Activated CD4-positive, alpha-beta T cell treated with anti-CD3 and anti-CD28 coated beads, Interleukin-2, amount 50 U/mL, for 24 hours (primary cell): ENCODE data around the gene FABP7.

Source experiments
- DNase-seq, 2 donors: peaks; one replicate each; pipeline ENCODE4 v3.0.0-alpha.2; 2020; ENCODE audit warnings: low read depth in 1 of 2, low spot score in 1 of 2

The FABP7 gene

GRCh38 chr6:122755901-122756300, 23.6 kb upstream of the FABP7 start:
- no peak for DNase-seq

GRCh38 chr6:122758927-122759334, 20.6 kb upstream of the FABP7 start:
- no peak for DNase-seq

DNA sequence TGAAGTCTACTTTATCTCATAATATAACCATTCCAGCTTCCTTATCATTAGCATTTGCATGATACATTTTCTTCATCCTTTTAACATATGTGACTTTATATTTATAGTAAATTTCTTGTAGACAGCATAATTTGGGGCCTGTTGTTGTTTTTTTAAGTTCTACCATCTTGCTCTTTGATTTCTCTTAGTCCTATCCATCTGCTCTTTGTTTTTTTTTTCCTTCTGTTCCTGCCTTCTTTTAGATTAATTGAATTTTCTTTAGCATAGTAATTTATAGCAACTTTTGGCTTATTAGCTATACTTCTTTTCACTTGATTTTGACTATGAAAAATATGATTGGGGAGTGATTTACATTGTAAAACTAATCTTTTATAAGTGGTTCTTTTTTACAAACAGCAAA, 19.2 kb upstream of the FABP7 start:
- DNase-seq, result no peak

GRCh38 chr6:122766256-122766655, 13.3 kb upstream of the FABP7 start:
- DNase-seq, result no peak

DNA sequence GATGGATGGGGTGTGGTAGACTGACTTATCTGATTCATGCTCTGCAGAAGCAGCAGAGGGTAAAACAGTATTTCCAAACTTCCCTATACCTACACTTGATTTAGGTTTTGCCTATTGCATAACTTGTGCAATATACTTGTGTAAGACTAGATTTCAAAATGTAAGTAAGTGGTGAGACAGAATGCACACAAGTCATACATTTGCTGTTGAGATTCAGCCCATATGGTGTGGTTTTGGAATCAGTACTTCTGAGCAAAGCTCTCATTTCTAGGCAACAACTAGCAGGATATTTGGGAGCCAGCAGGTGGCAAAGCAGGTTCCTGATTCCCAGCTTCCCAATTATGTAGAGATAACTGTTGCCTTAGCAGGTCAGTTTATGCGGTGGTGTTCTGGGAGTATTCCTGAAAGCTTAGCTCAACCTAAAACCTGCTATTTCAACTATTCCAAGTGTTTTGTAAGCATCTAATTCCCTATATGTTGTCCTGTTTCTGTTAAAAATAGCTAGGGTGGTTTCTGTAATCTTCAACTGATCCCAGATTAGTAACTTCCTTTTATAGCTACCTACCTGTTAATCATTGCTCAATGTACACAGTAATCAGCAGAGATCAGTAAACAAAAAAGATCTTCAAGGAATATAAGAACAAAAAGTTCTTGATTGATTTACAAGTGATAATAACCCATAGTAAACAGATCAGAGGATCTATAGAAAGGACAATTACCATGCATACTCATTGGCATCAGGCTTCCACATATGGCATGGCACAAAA, 8.5 kb upstream of the FABP7 start:
- no peak for DNase-seq

GRCh38 chr6:122772724-122773415, 6.6 kb upstream of the FABP7 start:
- DNase-seq, result no peak

DNA sequence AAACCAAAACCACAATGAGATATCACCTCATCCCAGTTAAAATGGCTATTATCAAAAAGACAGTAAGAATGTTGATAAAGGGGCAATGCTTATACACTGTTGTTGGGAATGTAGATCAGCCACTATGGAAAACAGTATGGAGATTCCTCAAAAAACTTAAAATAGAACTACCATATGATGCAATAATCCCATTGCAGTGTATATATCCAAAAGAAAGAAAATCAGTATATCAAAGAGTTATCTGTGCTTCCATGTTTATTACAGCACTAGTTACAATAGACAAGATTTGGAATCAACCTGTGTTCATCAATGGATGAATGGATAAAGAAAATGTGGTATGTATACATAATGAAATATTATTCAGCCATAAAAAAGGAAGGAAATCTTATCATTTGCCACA, 3.5 kb upstream of the FABP7 start:
- no peak for DNase-seq

GRCh38 chr6:122778302-122778701, 1.2 kb upstream of the FABP7 start:
- DNase-seq, result no peak

GRCh38 chr6:122778985-122779661, 393 bp upstream of the FABP7 start:
- DNase-seq, result no peak

GRCh38 chr6:122780114-122780513, 598 bp downstream of the FABP7 start:
- DNase-seq, result no peak

DNA sequence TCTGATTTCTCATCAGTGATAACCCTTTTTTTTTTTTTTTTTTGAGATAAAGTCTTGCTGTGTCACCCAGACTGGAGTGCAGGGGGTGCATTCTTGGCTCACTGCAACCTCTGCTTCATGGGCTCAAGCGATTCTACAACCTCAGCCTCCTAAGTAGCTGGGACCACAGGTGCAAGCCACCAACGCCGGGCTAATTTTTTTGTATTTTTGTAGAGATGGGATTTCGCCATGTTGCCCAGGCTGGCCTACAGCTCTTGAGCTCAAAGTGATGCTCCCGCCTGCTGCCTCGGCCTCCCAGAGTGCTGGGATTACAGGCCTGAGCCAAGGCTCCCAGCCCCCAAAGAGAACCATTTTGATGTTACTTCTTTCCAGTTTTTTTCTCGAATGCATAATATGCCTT, 2.2 kb downstream of the FABP7 start:
- no peak for DNase-seq

- DNase-seq, result no peak
Observed at GRCh38 chr6:122783401-122783800, 3.9 kb downstream of the FABP7 start.

GRCh38 chr6:122785891-122786290, 6.4 kb downstream of the FABP7 start:
- no peak for DNase-seq

DNA sequence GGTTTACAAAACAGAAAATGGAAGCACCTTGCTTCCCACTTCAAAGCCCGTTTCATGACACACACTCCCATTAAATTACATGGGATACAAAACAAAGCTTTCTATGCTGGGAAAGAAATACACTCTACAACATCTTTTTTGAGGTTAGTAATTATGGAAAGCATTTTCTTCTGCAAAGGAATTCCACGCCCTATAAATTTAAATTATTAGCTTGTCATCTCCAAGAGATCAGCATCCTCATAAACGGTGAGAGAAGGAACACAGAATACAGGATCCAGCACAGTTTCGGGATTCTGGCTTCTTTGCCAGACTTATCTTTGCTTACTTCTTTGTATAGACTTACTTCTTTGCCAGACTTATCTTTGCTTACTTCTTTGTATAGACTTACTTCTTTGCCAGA, 8.2 kb downstream of the FABP7 start:
- no peak for DNase-seq

DNA sequence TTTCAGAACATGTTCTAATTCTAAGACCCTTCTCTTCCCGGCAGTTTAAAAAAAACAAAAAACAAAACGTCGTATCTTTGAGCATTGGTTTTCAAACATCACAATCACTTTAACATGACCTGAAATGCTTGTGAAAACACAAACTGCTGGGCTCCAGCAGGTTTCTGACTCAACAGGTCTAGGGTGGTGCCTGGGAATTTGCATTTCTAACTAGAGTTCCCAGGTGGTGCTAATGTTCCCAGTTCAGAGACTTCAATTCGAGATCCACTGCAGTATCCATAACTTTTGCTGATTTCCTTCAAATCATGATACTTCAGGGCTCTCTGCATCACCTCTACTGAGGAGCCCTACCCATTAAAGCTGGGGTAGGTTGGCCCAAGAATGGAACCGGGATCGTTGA, 8.7 kb downstream of the FABP7 start:
- DNase-seq, result no peak

- DNase-seq, result no peak
Observed at GRCh38 chr6:122788663-122789181, 9.2 kb downstream of the FABP7 start.

DNA sequence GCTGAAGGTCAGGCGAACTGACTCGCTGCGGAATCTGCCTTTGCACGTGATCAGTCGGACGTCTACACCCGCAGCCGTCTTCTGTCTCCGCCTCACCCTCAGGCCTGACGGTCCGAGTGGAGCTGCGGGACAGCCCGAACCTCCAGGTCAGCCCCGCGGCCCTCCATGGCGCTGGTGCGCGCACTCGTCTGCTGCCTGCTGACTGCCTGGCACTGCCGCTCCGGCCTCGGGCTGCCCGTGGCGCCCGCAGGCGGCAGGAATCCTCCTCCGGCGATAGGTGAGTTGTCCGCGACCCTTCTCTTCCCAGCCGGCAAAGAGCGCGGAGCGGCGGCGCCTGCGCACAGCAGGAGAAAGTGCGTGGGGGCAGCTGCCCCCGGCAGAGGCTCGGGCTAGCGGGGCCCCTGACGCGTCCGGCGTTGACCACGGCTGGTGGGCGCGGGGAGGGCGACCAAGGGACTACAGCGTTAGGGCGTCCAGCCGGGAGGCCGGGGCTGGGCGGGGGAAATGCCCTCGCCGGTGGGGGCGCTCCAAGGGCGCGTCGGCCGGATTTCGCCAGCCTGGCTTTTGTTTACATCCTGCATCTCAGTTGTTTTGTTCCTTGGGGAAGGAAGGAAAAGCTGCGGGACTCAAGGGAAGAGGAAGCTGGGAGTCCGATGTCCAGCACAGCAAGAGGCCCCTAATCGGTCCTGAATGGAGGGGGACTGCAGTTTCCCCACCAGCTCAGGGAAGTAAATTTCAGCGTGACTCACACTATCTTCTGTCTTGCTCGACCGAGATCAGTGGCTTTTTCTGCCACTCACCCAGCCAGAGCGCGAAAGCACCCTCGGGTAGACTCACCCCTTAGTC, 9.9 kb downstream of the FABP7 start, which contains the start of gene SMPDL3A:
TSS of gene SMPDL3A (plus strand) at position 77 of the 846 bp plus-strand sequence. CDS start at position 166, 89 bp downstream.
- DNase-seq, result no peak

GRCh38 chr6:122790028-122790422, 10.5 kb downstream of the FABP7 start:
- DNase-seq, result no peak

- DNase-seq, result no peak
Observed at GRCh38 chr6:122790423-122791309, 11.2 kb downstream of the FABP7 start.

DNA sequence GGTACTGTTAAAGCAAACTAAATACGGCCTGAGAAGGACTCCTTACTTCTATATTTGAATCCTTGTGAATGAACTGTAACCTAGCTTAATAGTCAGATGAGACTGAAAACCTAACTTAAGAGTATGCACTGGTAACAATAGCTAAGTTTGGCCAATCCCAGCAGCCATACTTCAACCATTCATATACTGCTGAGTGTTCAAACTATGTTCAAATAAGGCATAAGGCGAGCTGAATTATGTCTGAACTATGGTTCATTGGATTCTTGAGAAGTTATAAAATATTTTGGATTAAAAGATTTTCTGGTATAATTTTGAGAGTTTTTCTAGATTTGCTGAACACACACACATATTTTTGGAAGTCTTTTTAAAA, 11.8 kb downstream of the FABP7 start:
- DNase-seq, result no peak
